ENCODE data around the gene EVL. TPM values are rescaled to one million over a fixed set of nuclear protein-coding genes. Genes with fewer than 3 reads are reported as not detected.

Gene EVL
- total and polyA plus RNA-seq, 10 of the 15 experiments (the other 5 are each of a cell fraction or from before 2014, with no cell fraction given): 11.9 to 341 (median 89.8) TPM

GRCh38 chr14:100107236-100107635 lies 42.0 kb downstream of the EVL start (continued):
- TF ChIP-seq SKIL (IDR thresholded peaks at IDR 0.05; ENCODE audit: low read depth, poor library complexity, severe bottlenecking) (no peak), CREB1 (IDR thresholded peaks at IDR 0.05; ENCODE audit: low read depth) (no peak), FOS (IDR thresholded peaks at IDR 0.05; ENCODE audit: borderline replicate concordance, extremely low read depth, insufficient read length) (no peak), IKZF1 (conservative IDR thresholded peaks at IDR 0.05) (no peak), ATF7 (IDR thresholded peaks at IDR 0.05; ENCODE audit: low read depth) (no peak)

GRCh38 chr14:100108042-100108825 lies 43.0 kb downstream of the EVL start:
- no peak overlapping the region for H3K9ac ChIP-seq (ENCODE audit: control insufficient read depth, insufficient read depth, low read length)
- TF ChIP-seq BHLHE40 (IDR thresholded peaks at IDR 0.05; ENCODE audit: borderline replicate concordance in 1 of 2, low read depth in 2 of 2, low read length in 1 of 2): peak in 1 of 2 experiments; percentile 27; a peak in 2 of 4 replicates
- no peak for TF ChIP-seq ZBED1 (IDR thresholded peaks at IDR 0.05; ENCODE audit: borderline replicate concordance)
- peak; percentile 57; the same call in 1 of the 2 replicates for TF ChIP-seq SMARCA5 (IDR thresholded peaks at IDR 0.05)
- TF ChIP-seq JUND (IDR thresholded peaks at IDR 0.05; ENCODE audit: low read depth, low read length): no peak
- no peak for TF ChIP-seq E4F1 (IDR thresholded peaks at IDR 0.05; ENCODE audit: borderline replicate concordance, partially characterized antibody)
- 0 out of 3 replicates have a peak, but pooled peaks have one; percentile 16 for TF ChIP-seq POU2F2 (IDR thresholded peaks at IDR 0.05; ENCODE audit: borderline replicate concordance, low read depth, low read length)
- no peak for TF ChIP-seq ZNF217 (IDR thresholded peaks at IDR 0.05)
- TF ChIP-seq IRF4 (IDR thresholded peaks at IDR 0.05; ENCODE audit: low read depth, low read length): no peak
- TF ChIP-seq E2F4 (IDR thresholded peaks at IDR 0.05; ENCODE audit: low read depth, low read length): no peak
- 0 out of 2 replicates have a peak, but pooled peaks have one; percentile 30 for TF ChIP-seq MEF2A (IDR thresholded peaks at IDR 0.05; ENCODE audit: insufficient read depth, low read depth, low read length)
- 0 out of 2 replicates have a peak, but pooled peaks have one; percentile 27 for TF ChIP-seq HDGF (IDR thresholded peaks at IDR 0.05)

More at GRCh38 chr14:100108042-100108825, 43.0 kb downstream of the EVL start:
- H3K27me3 ChIP-seq (replicated peaks in 1 of 2; ENCODE audit: control insufficient read depth in 2 of 2, insufficient read depth in 2 of 2, low read length in 1 of 2): no peaks in the 10 kb centered on the region
- peak; percentile 99 for ATAC-seq
- ChIA-PET POLR2A (interaction anchor here (1.1 to 1.2 kb wide), 2 partner anchors 38 to 41 kb away, joined by 4 to 5 read pairs; no protein-coding TSS in a partner anchor), CTCF (interaction anchor here (0.6 to 6.8 kb wide), 33 partner anchors 10 to 133 kb away, joined by 3 to 130 read pairs (median 4); partner anchors contain the start of gene EVL), RAD21 (ENCODE audit: unreplicated experiment) (interaction anchor here (0.8 to 2.9 kb wide), 15 partner anchors 25 to 127 kb away, joined by 3 to 44 read pairs (median 4); partner anchors contain the start of gene EVL), SMC1A (ENCODE audit: uncharacterized antibody, unreplicated experiment) (interaction anchor here (0.6 to 2.6 kb wide), 24 partner anchors 11 to 135 kb away, joined by 3 to 42 read pairs (median 4); partner anchors contain the start of gene EVL)
- no peak overlapping the region for H2AFZ ChIP-seq (ENCODE audit: control insufficient read depth, low read depth, low read length)
- H3K4me1 ChIP-seq (ENCODE audit: control insufficient read depth, insufficient read depth, low read length): peaks cover 9% of the 10 kb centered on the region
- peaks cover 24 to 46% of the 10 kb centered on the region in 2 experiments for H3K36me3 ChIP-seq (ENCODE audit: control insufficient read depth in 2 of 2, insufficient read depth in 2 of 2, low read length in 1 of 2)
- no peak overlapping the region for H3K4me2 ChIP-seq (ENCODE audit: control insufficient read depth, insufficient read depth)
- H4K20me1 ChIP-seq (ENCODE audit: control insufficient read depth, insufficient read depth): no peaks in the 10 kb centered on the region
- no peak overlapping the region for H3K4me3 ChIP-seq
- H3K9me3 ChIP-seq (replicated peaks; ENCODE audit: control insufficient read depth, insufficient read depth, low read length): no peaks in the 10 kb centered on the region
- FAIRE-seq: peak; percentile 35
- BruUV-seq (replicated peaks): no TSS peak
- H3K79me2 ChIP-seq (ENCODE audit: control insufficient read depth, insufficient read depth, low read length): peaks cover 2% of the 10 kb centered on the region
- intact Hi-C loops (cut with micrococcal nuclease; ENCODE audit: unreplicated experiment) (loop anchor here (1.0 to 5.0 kb wide), 5 partner anchors 32 to 126 kb away; no protein-coding TSS in a partner anchor), in situ Hi-C loops (cut with MboI) (no loop called here)
- no peak overlapping the region for H3K27ac ChIP-seq (ENCODE audit: control insufficient read depth, insufficient read depth)
- 44% methylated on average over 13 of the region's 13 CpGs for WGBS (ENCODE audit: insufficient coverage, insufficient replicate concordance, low lambda C conversion rate, missing lambda C conversion rate)
- peak; percentile 15 for DNase-seq (ENCODE audit: low read depth, low spot score)

Measured in GM12878 (cell line).